Liver (tissue), 3 donors: Measurements from ENCODE around the gene UVSSA.

Experiments
- ATF3 ChIP-seq: IDR thresholded peaks from 2 replicates; pipeline ENCODE4 v1.6.1; 2016; ENCODE audit warnings: antibody characterized with exemption
- CTCF ChIP-seq: fragments of 150-350 bp; IDR thresholded peaks from 2 replicates; pipeline ENCODE4 v1.5.1; 2017; ENCODE audit warnings: improper control_type of control experiment, low read depth, low read length; ENCODE audit not compliant: missing input control
- GABPA ChIP-seq, 2 donors: IDR thresholded peaks in 1 of 2; conservative IDR thresholded peaks in 1 of 2; 2 replicates each; pipeline ENCODE4 v1.6.1; 2016; ENCODE audit warnings: antibody characterized with exemption in 2 of 2, mild to moderate bottlenecking in 1 of 2, moderate library complexity in 1 of 2
- HNF4A ChIP-seq, 2 donors: conservative IDR thresholded peaks; 2 replicates each; pipeline ENCODE4 v1.6.1; 2016; ENCODE audit warnings: antibody characterized with exemption in 2 of 2, mild to moderate bottlenecking in 2 of 2
- HNF4G ChIP-seq: IDR thresholded peaks from 2 replicates; pipeline ENCODE4 v1.6.1; 2016; ENCODE audit warnings: antibody characterized with exemption
- JUND ChIP-seq, 2 donors: IDR thresholded peaks; 2 replicates each; pipeline ENCODE4 v1.6.1; 2016; ENCODE audit warnings: antibody characterized with exemption in 2 of 2
- RAD21 ChIP-seq, 2 donors: IDR thresholded peaks; 2 replicates each; pipeline ENCODE4 v1.6.1; 2016; ENCODE audit warnings: antibody characterized with exemption in 2 of 2, mild to moderate bottlenecking in 2 of 2
- REST ChIP-seq: IDR thresholded peaks from 2 replicates; pipeline ENCODE4 v1.6.1; 2016; ENCODE audit warnings: antibody characterized with exemption, mild to moderate bottlenecking
- RXRA ChIP-seq, 2 donors: IDR thresholded peaks; 2 replicates each; pipeline ENCODE4 v1.6.1; 2017 to 2018; ENCODE audit warnings: antibody characterized with exemption in 2 of 2, mild to moderate bottlenecking in 1 of 2
- TAF1 ChIP-seq: conservative IDR thresholded peaks from 2 replicates; pipeline ENCODE4 v1.6.1; 2016; ENCODE audit warnings: antibody characterized with exemption, mild to moderate bottlenecking
- YY1 ChIP-seq: IDR thresholded peaks from 2 replicates; pipeline ENCODE4 v1.6.1; 2016; ENCODE audit warnings: antibody characterized with exemption, mild to moderate bottlenecking
- ZBTB33 ChIP-seq: IDR thresholded peaks from 2 replicates; pipeline ENCODE4 v1.6.1; 2016; ENCODE audit warnings: antibody characterized with exemption
- TF ChIP-seq, protein P1 (sequence below): IDR thresholded peaks from 2 replicates; pipeline ENCODE4 v1.6.1; 2016; ENCODE audit warnings: antibody characterized with exemption
- donor health status: healthy.
- donor health status: healthy.

- TF ChIP-seq ATF3 (no peak), GABPA (IDR thresholded peaks at IDR 0.05 in 1 of 2, conservative IDR thresholded peaks at IDR 0.05 in 1 of 2) (no peak), JUND (IDR thresholded peaks at IDR 0.05) (no peak), TAF1 (no peak), CTCF (no peak), ZBTB33 (no peak), HNF4G (no peak), REST (no peak), YY1 (no peak), RXRA (IDR thresholded peaks at IDR 0.05) (no peak), RAD21 (IDR thresholded peaks at IDR 0.05) (no peak), HNF4A (conservative IDR thresholded peaks at IDR 0.05) (no peak)
- TF ChIP-seq, protein P1, sequence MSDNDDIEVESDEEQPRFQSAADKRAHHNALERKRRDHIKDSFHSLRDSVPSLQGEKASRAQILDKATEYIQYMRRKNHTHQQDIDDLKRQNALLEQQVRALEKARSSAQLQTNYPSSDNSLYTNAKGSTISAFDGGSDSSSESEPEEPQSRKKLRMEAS, result no peak
These were observed 21.1 kb upstream of the UVSSA start for GRCh38 chr4:1325681-1326635.
